HG03039 (cell line): Measurements from ENCODE around the gene BICRAL.
"Not testable (repeated sequence)": the region's sequence is repeated elsewhere in the genome, so short reads cannot be mapped to it uniquely, and the experiment has no call there.

ENCODE experiments used
- ATAC-seq: cut with Tn5 transposase; IDR thresholded peaks from one replicate; pipeline ENCODE4 v1.9.1; 2021; ENCODE audit warnings: mild to moderate bottlenecking, moderate library complexity; ENCODE audit not compliant: unreplicated experiment

The BICRAL gene, protein sequence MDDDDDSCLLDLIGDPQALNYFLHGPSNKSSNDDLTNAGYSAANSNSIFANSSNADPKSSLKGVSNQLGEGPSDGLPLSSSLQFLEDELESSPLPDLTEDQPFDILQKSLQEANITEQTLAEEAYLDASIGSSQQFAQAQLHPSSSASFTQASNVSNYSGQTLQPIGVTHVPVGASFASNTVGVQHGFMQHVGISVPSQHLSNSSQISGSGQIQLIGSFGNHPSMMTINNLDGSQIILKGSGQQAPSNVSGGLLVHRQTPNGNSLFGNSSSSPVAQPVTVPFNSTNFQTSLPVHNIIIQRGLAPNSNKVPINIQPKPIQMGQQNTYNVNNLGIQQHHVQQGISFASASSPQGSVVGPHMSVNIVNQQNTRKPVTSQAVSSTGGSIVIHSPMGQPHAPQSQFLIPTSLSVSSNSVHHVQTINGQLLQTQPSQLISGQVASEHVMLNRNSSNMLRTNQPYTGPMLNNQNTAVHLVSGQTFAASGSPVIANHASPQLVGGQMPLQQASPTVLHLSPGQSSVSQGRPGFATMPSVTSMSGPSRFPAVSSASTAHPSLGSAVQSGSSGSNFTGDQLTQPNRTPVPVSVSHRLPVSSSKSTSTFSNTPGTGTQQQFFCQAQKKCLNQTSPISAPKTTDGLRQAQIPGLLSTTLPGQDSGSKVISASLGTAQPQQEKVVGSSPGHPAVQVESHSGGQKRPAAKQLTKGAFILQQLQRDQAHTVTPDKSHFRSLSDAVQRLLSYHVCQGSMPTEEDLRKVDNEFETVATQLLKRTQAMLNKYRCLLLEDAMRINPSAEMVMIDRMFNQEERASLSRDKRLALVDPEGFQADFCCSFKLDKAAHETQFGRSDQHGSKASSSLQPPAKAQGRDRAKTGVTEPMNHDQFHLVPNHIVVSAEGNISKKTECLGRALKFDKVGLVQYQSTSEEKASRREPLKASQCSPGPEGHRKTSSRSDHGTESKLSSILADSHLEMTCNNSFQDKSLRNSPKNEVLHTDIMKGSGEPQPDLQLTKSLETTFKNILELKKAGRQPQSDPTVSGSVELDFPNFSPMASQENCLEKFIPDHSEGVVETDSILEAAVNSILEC

GRCh38 chr6:42781796-42782688 is at the start of gene BICRAL:
BICRAL (plus strand) TSS chr6:42782052; CDS start chr6:42822023, 39,971 bp downstream.
- ATAC-seq = no peak

DNA sequence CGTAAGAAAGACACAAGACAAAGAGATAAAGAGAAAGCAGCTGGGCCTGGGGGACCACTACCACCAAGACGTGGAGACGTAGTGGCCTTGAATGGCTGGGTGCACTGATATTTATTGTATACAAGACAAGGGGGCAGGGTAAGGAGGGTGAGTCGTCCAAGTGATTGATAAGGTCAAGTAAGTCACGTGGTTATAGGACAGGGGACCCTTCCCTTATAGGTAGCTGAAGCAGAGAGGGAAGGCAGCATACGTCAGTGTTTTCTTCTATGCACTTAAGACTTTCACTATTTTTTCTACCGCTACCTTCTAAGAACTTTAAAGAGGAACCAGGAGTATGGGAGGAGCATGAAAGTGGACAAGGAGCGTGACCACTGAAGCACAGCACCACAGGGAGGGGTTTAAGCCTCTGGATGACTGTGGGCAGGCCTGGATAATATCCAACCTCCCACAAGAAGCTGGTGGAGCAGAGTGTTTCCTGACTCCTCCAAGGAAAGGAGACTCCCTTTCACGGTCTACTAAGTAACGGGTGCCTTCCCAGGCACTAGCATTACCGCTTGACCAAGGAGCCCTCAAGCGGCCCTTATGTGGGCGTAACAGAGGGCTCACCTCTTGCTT is 47.9 kb upstream of the BICRAL start:
- not testable (repeated sequence) for ATAC-seq

GRCh38 chr6:42735976-42736375 is 45.9 kb upstream of the BICRAL start:
- ATAC-seq = no peak

- ATAC-seq = no peak
These were observed 41.1 kb upstream of the BICRAL start for GRCh38 chr6:42740725-42741124.

- no peak for ATAC-seq
These were observed 39.5 kb upstream of the BICRAL start for GRCh38 chr6:42742116-42742894.

GRCh38 chr6:42744351-42744893 is 37.4 kb upstream of the BICRAL start:
- no peak for ATAC-seq

- no peak for ATAC-seq
These were observed 36.7 kb upstream of the BICRAL start for GRCh38 chr6:42745083-42745639.

- ATAC-seq = peak; percentile 60
These were observed 36.0 kb upstream of the BICRAL start, which contains the start of gene TBCC for GRCh38 chr6:42745640-42746462. TBCC (minus strand) TSS chr6:42746103; CDS start chr6:42746073, 30 bp downstream.

DNA sequence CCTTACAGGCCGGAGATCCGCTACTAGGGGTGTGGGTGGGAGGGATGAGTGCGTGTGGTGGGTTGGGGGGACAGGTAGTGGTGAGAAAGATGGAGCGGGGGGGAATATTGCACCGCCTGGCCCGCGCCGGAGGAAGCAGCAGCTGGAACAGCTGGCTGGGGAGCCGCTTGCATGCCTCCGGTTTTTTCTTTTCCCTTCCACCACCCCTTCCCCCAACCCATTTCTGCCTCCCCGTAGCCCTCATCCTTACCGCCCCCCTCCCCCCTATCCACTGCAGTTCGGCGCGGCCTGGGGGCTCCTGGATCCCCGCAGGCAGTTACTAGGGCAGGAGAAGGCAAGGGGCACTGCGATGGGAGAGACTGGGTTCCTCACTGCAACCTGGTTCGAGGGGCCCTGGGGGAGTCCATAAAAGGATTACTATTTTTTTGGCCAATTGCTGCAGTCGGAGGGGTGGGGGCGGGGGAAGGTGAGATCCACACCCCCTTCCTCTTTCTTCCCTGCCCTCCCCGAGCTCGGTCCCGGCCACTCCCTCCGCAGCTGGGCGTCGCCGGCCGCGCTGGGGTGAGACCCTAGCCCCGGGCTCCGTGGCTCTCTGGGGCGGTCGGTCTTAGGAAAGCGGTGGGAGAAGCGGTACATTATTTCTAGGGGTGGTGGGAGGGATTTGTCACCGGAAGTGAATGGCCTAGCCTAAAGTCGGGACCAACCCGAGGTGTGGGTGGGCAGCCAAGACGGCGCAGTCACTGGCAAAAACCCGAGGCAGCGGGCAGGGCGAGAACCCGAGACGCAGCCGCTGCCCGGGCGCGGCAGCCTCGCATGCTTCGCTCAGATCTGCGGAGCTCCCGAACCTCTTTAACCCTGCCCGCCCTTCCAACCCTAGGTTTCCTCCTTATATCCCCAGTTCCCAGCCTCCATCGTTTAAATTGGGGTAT is 35.1 kb upstream of the BICRAL start:
- peak; percentile 48 for ATAC-seq

DNA sequence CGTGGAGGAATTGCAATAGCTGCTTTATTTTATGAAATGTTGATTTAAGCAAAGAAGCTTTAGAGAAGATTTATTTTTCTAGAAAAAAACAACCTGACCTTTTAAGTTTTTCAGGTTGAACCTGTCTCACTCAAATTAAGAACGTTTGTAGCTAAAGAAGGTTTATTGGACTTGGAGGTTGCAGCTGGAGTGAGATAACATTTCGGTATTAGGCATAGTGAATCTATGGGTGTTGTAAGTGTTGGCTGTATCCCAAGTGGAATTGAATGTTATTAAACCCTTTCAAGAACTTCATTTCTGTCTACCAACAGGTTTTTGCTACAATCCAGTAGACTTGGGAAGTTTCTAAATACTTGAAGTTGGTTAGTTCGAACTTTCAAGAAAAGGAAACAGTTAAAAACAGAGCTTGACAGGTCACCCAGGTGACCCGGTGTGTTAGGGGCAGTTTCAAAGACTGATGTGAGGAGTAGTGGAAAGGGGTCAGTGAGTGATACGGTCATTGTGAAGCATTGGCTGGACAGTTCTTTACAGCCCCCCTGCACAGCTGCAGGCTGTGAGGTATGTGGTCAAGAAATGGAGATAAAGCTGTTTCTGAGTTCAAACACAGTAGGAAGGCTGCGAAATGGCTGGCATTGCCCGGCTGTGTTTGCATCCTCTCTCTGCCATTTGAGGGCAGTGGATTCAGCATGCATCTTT is 33.5 kb upstream of the BICRAL start:
- no peak for ATAC-seq

DNA sequence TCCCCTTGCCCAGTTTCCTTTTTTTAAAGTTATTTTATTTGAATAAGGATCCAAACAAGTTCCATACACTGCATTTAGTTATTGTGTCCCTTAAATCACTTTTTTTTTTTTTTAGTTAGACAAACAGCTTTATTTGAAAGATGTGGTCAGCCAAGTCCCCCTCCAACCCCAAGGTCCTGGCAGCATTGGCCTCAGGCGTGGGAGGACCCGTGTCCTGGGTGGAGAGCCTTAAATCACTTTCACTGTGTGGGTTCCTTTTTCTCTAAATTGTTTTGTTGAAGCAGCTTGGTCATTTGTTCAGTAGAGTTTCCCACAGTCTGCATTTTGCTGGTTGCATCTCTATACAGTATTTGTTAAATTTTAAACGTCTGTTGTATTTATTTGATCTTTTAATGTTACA is 30.8 kb upstream of the BICRAL start:
- ATAC-seq = no peak

DNA sequence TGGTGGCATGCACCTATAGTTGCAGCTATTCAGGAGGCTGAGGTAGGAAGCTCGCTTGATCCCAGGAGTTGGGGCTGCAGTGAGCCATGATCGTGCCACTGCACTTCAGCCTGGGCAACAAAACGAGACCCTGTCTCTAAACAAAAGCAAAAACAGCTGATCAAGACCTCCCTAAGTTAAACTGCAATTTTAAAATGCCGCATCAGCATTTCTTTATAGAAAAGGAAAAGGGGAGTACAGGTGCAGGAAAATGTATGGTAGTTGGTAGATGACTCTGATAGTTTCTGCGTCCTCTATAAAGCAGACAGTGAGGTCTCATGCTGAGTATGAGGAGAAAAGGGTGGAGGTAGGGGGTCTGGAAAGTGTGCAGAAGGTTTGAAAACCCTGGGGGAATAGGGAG is 27.1 kb upstream of the BICRAL start:
- no peak for ATAC-seq

DNA sequence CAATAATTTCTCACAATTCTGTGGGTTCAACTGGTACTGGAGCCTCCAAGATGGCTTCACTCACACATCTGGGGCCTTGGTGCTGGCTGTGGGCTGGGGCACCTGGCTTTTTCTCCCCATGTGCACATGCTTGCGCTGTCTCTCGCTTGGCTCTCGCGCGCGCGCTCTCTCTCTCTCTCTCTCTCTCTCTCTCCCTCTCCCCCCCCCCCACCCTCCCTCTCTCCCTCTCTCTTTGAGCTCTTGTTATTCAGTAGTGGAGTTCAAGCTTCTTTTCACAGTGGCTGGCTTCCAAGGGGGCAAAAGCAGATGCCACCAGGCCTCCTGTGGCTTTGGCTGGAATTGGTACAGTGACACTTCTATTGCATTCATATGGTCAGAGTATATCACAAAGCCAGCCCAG is 25.1 kb upstream of the BICRAL start:
- ATAC-seq = no peak

- ATAC-seq = no peak
These were observed 23.0 kb upstream of the BICRAL start for GRCh38 chr6:42758756-42759430.

DNA sequence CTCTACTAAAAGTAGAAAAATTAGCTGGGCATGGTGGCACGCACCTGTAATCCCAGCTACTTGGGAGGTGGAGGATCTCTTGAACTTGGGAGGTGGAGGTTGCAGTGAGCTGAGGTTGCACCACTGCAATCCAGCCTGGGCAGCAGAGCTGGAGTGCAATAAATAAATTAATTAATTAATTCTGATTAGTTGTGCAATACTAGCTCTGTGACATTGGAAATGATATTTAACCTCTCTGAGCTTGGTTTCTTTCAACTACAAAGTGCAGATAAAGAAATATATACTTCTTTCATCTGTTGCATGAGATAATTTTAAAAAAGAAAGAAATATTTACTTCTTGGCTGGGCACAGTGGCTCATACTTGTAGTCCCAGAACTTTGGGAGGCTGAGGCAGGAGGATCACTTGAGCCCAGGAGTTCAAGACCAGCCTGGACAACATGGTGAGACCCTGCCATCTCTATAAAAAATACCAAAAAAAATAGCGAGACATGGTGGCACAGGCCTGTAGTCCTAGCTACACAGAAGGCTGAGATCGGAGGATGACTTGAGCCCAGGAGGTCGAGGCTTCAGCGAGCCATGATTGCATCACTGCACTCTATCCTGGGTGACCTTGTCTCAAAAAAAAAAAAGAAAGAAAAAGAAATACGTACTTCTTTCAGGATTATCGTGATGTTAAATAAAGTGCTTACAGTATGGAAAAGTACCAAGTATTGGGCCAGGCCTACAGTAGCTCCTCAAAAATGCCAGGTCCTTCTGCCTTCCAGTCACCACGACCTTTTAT is 20.4 kb upstream of the BICRAL start:
- ATAC-seq = no peak
